GM21423 (cell line): Measurements from ENCODE around the gene MMP20.

ENCODE experiments used
- ATAC-seq: cut with Tn5 transposase; IDR thresholded peaks from one replicate; pipeline ENCODE4 v1.9.1; 2021; ENCODE audit warnings: mild to moderate bottlenecking, moderate library complexity; ENCODE audit not compliant: unreplicated experiment

The MMP20 gene

DNA sequence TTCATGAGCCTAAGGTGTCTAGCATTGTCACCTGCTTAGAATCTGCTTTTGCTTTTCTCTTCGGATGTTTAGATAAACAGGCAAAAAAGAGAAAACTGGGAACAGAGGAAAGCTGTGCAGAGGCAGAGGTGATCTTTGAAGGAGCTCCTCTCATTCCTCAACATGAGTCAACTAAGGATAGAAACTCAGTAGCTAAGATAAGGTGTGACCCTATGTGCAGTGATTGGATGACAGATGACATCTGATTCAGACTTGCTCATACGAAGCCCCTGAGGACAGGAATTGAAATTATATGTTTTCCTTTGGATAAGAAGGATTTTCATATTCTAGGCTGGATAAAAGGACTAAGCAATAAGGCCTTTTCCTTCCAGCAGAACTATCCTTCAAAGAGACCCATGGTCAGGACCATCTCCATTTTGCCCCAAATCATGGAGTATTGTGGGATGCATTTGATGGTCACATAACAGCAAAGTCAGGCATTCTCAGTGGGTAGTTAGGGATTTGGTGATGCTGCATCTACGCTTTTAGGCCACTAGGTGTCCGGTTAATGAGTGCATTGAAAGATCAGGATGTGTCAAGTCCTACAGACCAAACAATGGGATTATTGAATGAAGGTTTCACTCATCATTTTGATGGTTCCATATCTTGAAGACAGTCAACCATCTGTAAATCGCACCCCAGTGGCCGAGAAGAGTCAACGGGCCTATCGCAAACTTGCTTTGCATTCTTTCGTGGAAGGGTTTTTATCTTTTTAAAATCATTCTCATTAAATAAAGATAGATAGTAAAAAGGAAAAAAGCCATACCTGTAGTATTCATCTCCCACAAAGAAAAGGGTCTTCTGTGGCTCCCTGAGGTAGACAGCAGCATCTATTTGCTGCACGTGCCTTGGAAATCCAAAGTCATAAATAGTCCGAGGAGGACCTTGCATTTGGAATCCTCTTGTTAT lies 32.2 kb downstream of the MMP20 start:
- ATAC-seq = no peak

DNA sequence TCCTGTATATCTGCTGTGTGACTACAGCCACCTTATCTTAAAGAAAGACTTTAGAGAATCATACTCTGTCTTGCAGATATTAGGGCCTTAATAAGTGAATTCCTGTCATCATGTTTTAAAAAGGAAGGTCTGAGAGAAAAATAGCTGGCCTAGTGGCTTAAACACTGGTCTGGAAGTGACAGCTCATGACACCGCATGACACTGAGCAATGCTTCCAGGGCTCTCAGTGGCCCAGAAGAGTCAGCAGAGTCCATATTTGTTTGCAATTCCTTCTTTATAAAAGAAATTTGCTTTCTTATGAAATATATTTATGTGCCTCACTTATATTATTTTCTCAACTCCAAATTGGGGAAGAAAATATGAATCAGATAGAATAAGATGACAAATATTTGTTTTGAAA lies 33.0 kb downstream of the MMP20 start:
- no peak for ATAC-seq

DNA sequence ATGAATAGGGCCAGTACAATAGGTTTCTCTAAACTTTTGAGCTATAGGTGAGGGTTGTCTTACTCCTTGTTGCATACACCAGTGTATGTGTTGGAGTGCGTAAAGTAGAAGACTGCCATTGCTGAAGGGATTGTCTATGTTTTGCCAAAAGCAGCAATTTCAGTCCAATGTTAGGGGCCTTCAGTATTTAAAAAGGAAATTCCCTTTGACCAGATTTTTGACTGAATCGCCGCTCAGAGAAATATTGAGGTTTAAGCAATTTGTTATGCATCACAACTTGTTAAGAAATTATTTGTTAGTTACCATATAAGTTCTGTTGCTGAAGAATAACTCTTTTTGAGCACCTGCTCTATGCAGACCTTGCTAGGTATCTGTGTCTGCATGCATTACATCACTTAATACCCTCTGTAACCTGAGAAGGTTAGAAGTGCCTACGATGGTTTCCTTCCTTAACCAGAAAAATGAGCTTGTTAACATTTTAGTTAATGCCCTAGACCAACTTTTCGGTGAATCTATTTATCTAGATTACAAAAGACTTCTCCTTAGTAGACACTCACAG lies 33.9 kb downstream of the MMP20 start:
- no peak for ATAC-seq

DNA sequence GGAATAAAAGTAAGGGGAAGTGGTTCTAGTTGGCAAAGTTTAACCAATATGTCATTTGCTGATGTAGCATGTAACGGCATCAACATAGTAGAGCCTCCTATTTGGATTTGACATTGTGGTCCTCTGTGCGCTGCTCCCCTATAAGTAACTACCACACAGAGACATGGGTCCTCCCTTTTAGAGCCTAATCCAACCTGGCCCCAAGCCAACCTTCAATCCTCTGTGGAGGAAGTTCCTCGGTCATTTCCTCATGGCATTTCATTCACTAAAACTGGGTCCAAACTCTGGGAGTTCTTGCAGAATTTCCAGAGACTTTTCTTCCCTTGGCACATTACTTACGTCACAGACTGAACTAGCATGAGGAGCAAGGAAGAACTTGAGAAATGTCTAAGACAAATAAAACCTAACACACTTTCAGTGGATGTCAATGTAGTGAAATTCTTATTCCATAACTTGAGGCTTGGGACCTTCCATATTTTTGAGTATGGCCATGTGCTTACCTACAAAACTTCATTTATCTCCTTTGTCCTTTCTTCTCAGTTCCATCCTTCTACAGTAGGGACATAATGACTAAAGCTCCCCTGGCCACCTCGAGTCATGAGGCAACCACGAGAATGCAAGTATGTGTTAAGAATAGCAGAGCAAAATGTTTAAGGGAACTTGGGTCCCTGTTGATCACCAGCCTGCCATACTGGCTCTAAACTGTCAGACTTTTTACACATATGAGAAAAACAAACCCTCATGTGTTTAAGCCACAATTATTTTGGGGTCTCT lies 34.7 kb downstream of the MMP20 start:
- no peak for ATAC-seq

DNA sequence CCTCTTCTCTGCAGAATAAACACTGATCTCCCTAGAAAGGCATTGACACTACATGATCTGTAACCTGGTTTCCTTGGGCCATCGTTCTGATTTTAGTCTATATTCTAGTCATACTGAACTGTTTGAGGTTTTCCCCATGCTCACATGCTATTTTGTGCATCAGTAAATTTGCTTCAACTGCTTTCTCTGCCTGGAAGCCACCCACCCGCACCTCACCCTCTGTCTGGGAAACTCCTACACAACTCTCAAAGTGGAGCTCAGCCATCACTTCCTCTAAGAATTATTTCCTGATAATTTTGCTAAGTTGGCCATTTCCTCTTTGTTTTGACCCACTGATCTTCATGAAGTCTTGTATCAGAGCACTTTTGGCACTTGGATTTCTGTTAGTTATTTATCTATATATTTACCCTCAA lies 36.1 kb downstream of the MMP20 start:
- peak; percentile 67 for ATAC-seq

DNA sequence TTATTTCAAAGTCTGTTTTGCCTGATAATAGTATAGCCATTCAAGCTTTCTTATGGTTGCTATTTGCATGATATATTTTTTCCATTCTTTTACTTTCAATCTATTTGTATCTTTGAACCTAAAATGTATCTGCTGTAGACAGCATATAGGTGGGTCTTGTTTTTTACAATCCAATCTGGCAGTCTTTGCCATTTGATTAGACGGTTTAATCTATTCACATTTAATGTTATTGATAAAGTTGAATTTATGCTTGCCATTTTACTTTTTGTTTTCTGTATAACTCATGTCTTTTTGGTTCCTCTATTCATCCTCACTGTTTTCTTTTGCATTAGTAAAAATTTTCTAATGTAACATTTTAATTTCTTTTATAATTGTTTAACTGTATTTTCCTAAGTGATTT lies 37.4 kb downstream of the MMP20 start:
- ATAC-seq = no peak

DNA sequence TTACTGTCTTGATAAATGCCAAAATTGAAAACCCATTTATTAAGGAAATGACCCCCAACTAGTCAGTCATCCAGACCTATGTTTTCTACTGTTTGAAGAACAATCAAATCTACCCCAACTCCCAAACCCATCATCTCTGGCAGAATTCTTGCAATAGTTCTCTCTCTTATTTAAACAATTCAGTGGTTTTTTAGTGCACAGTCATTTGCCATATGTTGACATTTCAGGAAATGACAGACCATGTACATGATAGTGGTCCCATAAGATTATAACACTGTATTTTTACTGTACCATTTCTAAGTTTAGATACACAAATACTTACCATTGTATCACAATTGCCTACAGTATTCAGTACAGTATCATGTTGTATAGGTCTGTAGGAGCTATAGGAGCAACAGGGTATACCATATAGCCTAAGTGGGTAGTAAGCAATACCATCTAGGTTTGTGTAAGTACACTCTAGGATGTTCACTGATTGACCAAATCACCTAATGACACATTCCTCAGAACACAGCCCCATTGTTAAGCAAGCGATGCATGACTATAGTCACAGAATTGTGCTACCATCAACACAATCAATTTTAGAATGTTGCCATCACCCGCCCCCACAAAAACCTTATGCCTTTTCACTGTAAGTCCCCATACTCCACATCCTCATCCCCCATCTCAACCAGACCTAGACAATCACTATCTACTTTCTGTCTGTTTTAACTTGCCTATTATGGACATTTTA lies 41.8 kb downstream of the MMP20 start:
- ATAC-seq = no peak

DNA sequence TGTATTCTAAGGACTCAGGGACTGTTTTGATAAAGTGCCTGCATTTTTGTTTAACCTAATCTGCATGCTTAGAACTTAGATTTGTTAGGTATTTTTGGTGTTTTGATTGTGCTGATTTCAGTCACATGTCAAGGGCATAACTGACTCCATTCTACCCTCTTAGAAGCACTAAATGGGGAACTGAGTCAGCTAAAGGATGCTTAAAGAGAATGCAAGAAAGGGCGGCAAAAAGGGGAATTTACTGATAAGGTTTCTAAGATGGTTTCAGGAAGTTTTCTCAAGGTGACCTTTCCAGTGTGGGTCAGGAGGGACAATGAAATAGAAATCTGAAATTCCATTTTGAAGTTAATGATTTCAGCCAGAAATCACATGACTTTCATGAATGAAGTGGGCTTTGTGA lies 43.0 kb downstream of the MMP20 start:
- no peak for ATAC-seq

DNA sequence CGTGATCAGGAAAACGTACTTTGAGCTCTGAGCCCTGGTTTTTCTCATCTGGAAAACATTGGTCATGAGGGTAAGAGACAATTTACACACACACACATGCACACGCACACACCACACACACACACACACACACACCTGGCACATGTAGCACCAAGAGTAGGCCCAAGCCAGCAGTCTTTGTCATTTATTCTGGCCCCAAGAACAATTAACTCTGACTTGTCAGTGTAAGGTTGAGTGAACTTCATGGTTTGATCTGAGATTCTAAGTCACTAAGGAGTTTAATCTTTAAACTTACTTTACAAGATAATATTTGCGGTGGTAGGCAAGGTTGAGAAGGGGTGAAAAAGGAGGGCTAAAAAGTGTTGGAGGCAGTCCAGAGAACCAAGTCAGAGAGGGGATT lies 44.1 kb downstream of the MMP20 start:
- ATAC-seq = no peak

DNA sequence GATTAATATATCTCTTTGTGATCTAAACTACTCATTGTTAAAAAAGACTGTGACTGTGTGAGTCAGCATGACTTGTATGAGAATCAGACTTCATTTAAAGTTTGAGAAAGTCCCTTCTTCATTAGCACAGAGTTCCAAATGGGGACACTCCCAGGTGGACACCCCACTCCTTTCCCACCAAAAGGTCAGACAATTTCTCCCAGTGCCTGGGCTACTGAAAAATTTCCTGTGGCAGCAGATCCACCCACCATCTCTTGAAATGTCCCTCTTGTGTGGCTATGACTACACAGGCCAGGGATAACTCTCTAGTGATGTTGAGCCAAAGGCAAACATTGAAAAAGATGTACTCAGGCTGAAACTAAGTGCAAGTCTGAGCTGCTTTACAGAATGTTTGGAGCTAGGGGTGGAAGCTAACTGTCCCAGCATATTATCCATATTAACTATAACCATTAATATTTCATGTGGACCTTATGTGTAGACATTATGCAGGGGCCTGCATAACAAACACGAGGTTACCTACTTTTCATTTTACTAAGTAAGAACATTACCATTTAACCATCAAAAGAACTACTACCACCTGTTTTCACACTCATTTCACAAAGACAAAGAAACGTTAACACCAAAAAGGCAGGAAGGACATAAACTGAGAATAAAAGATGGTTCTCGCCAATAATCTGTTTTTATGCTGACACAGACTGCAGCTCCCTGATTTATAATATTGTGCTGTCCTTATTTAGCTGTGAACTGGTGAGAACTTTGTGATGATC lies 44.8 kb downstream of the MMP20 start:
- ATAC-seq = peak; percentile 46

DNA sequence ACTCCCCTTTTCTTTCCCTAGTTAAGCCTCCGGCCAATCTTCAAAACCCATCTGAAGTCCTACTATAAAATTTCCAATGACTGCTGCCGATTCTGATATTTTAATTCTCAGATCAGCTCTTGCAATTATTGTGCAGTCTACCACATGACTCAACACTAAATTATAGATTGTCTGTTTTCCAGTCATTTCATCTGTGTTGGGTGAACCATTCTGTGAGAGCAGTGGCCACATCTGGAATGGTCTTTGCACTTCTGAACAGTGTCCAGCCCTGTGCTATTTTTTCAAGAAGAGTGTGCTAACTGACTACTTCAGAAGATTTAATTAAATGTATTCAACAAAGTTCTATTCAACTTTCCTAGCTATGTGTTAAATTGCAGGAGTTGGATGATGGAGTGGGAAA lies 47.4 kb downstream of the MMP20 start:
- no peak for ATAC-seq

DNA sequence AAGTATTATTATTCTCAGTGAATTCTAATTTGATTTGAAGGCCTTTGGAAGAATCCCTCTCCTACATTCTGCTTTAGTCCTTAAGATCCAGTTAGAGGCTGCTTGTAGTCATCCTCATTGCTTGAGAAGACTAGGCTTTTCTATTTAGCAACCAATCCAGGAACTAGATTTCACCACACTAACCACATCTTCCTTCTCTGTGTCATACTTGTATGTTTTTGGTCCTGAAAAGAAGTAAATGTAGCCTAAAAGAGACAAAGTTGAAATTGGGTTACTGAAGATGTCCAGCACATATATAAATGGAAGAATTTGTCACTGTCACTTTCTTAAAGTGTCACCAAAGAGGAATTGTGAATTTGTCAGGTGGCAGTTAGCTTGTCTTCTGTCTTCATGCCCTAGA lies 48.0 kb downstream of the MMP20 start:
- peak; percentile 49 for ATAC-seq

DNA sequence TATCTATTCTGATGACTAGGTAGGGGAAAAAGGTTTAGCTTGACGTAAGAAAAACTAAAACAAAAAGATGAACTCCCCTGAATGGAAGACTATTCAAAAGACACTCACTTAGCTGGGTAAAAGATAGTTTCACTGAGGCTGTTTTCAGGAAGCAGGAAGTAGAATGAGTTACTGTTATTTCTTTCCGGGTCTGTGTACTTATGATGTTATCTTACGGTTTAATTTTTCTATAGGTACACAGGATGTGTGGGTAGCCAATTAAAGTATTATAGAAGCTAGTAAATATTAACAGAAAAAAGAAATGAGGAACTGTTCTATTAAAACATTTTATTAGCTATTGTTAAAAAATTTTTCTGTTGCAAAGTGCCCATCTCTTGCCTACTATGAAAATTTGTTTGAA lies 48.8 kb downstream of the MMP20 start:
- ATAC-seq = no peak

DNA sequence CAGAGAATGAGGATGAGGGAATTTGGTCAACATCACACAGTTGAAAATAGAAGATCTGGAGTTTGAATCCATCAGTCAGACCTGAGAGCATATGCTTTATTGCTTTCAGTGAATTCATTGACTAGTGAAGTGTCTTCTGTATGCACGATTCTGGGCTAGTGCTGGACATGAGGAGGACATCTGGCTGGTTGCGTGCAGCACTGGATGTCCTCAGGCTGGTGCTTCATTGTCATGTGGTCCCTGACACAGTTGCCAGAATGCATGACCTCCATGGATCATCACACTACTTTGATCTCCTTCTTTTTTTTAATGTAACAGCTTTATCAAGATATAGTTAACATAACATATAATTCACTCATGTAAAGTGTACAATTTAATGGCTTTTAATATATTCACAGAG lies 50.1 kb downstream of the MMP20 start:
- ATAC-seq = no peak

DNA sequence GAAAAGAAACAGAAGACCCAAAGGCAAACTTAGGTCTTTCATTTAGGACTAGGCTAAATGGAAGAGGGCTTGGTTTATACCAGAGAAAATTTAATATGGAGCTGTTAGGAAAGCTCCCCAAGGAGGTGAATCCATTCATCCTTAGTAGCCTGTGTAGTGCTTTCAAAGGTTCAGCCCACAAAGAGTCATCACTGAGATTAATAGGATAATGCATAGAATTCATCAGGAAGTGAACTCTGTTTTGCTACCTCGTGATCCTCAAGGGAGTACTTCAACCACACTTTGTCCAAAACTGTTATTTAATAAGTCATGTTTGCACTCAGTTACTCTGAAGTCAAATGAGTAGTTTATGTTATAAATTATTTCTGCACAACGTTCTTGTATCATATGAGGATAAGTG lies 51.3 kb downstream of the MMP20 start:
- no peak for ATAC-seq

DNA sequence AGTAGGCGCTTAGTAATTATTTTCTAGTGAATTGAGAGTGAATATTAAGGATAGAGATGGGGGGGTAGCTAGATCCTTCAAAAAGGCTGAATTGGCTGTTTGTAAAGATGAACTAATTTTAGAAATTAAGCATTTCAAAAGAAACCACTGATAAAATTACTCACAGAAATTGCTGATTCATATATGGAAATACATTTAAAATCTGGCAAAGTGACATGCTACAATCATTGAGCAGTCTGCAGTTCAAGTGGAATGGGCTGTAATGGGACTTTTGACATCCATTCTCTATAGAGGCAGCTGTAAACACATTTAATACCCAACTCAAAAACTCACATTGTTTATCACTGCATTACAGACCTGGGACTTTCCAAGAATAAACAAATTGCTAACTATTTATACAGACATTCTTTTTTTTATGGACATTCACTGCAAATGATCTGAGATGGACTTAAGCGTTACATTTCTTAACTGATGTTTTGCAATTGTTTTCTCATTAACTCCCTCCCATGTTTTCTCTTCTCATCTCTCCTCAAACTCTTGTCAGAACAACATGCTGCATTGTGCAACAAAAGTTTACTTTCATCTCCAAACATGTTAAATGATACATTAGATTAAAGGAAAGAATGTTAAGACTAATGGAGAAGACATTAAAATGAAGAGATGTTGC lies 52.4 kb downstream of the MMP20 start:
- no peak for ATAC-seq

DNA sequence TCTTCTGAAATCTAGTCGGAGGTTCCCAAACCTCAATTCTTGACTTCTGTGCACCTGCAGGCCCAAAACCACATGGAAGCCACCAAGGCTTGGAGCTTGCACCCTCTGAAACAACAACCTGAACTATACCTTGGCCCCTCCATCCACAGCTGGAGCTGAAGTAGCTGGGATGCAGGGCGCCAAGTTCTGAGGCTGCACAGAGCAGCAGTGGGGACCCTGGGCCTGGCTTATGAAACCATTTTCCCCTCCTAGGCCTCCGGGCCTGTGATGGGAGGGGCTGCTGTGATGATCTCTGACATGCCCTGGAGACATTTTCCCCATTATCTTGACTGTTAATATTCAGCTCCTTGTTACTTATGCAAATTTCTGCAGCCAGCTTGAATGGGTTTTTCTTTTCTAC lies 56.3 kb downstream of the MMP20 start:
- ATAC-seq = no peak

DNA sequence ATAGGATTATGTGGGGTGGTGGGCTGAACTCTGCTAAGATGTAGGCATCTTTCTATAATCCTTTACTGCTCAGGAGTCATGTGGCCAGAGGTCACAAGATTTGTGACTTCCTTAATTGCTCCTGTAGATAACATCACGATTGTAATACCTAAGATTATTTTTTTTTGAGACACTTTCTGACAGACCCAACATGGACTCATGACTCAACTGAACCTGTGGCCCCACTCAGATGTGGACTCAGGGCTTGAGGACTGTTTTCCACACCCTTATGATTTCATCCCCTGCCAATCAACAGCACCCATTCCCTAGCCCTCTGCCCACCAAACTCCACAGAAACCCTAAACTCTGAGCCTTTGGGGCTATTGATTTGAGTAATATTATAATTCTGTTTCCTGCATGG lies 59.0 kb downstream of the MMP20 start:
- no peak for ATAC-seq

DNA sequence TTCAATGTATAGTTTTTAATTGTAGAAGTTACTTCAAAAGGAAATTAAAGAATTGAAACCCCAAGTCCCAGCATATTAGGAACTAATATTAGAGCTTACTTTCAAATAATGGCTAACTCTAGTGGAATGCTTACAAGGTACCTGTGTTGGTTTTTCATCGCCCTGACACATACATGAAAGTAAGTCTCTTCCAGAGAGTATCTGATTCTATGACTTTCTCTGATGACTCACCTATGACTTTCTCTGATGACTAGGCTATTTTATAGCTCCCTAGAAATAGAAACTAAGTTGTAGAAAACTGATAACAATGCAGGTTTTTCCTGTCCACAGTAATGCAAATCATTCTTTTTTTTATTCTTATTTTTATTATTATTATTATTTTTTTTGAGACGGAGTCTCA lies 61.0 kb downstream of the MMP20 start:
- peak; percentile 62 for ATAC-seq

DNA sequence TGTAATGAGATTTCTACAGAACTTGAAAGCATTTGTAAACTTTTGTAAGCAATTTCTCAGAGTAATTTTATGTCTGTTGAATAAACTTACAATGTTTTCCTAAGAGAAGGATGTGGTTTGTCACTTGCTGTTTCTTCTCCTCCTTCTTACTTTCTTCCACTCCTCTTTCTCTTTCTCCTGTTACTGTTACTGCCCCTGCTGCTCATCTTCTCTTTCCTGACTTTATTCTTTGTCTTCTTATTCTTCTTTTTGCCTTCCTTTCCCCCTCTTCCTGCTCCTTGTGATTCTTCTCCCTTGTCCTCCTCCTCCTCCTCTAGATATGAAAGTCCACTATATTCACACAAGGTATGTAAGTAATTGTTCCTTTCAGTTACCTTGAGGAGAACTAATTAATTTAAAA lies 63.5 kb downstream of the MMP20 start:
- ATAC-seq = no peak
